H1 (cell line): ENCODE results near the gene KCNJ12. TPM values are rescaled to one million over a fixed set of nuclear protein-coding genes. Genes with fewer than 3 reads are reported as not detected.
"Not testable (repeated sequence)": the region's sequence is repeated elsewhere in the genome, so short reads cannot be mapped to it uniquely, and the experiment has no call there.

Experiments used
- CTCF ChIA-PET: fragments of 300-600 bp; sonication (Branson Sonifier 250); formaldehyde crosslinking; loops from one replicate; lab custom pipeline; 2021; ENCODE audit not compliant: partially characterized antibody; lab: Charles Lee
- POLR2A ChIA-PET: fragments of 300-600 bp; sonication (Branson Sonifier 250); formaldehyde crosslinking; loops from one replicate; lab custom pipeline; 2021; ENCODE audit warnings: inconsistent platforms; ENCODE audit not compliant: partially characterized antibody; lab: Charles Lee
- DNase-seq, 2 experiments: peaks; one replicate each; pipeline versions ENCODE4 v3.0.0 to v3.0.0-alpha.2; 2010 to 2022; ENCODE audit warnings: low spot score in 2 of 2, low read depth in 1 of 2, mixed read lengths in 1 of 2
- FAIRE-seq: peaks from 2 replicates; lab custom pipeline; 2011; peaks lifted over from hg19 to GRCh38; lab: Jason Lieb, UNC
- H2AFZ ChIP-seq: 2 replicates; pipeline ENCODE4 v1.8.1; 2012; ENCODE audit warnings: low read length, inconsistent platforms
- H2AK5ac ChIP-seq: 2 replicates; pipeline ENCODE4 v1.6.1; 2013; ENCODE audit warnings: low read depth, low read length
- H2BK120ac ChIP-seq: replicated peaks from 2 replicates; pipeline ENCODE3; 2013; ENCODE audit warnings: low read depth, low read length, inconsistent platforms
- H2BK12ac ChIP-seq: 2 replicates; pipeline ENCODE4 v1.6.1; 2013; ENCODE audit warnings: low read depth, low read length
- H2BK15ac ChIP-seq: 2 replicates; pipeline ENCODE4 v1.6.1; 2013; ENCODE audit warnings: low read length
- H2BK20ac ChIP-seq: 2 replicates; pipeline ENCODE4 v1.6.1; 2013; ENCODE audit warnings: low read length
- H2BK5ac ChIP-seq: 2 replicates; pipeline ENCODE4 v1.6.1; 2013; ENCODE audit warnings: low read depth, low read length
- H3K14ac ChIP-seq: 2 replicates; pipeline ENCODE4 v1.6.1; 2013; ENCODE audit warnings: inconsistent platforms; ENCODE audit not compliant: insufficient read length
- H3K18ac ChIP-seq: 2 replicates; pipeline ENCODE4 v1.6.1; 2013; ENCODE audit warnings: low read length; ENCODE audit errors: extremely low read depth
- H3K23ac ChIP-seq: 2 replicates; pipeline ENCODE4 v1.6.1; 2013; ENCODE audit warnings: inconsistent platforms; ENCODE audit not compliant: insufficient read length
- H3K23me2 ChIP-seq: 2 replicates; pipeline ENCODE4 v1.6.1; 2013; ENCODE audit warnings: low read depth, low read length
- H3K27ac ChIP-seq: 2 replicates; pipeline ENCODE4 v1.6.1; 2011; ENCODE audit warnings: low read depth, low read length, inconsistent platforms
- H3K27me3 ChIP-seq, 4 experiments: replicated peaks in 1 of 4; 1 replicate in 1 of 4; 2 replicates in 3 of 4; pipeline versions ENCODE4 v1.6.1 to v1.8.1; 2011 to 2013; ENCODE audit warnings: low read length in 3 of 4, mild to moderate bottlenecking in 3 of 4, inconsistent platforms in 2 of 4, mixed read lengths in 2 of 4, moderate library complexity in 1 of 4; ENCODE audit not compliant: control insufficient read depth in 3 of 4, insufficient read depth in 3 of 4; ENCODE audit errors: extremely low read depth in 1 of 4
- H3K36me3 ChIP-seq, 4 experiments: 2 replicates each; pipeline versions ENCODE4 v1.6.1 to v1.8.1; 2011 to 2013; ENCODE audit warnings: mild to moderate bottlenecking in 4 of 4, low read length in 3 of 4, moderate library complexity in 2 of 4, control low read depth in 1 of 4, inconsistent platforms in 1 of 4; ENCODE audit not compliant: insufficient read depth in 4 of 4, control insufficient read depth in 2 of 4
- H3K4ac ChIP-seq: replicated peaks from 2 replicates; pipeline ENCODE3; 2013; ENCODE audit warnings: low read length, low read depth, mixed read lengths, inconsistent platforms; ENCODE audit not compliant: insufficient read length
- H3K4me1 ChIP-seq, 4 experiments: replicated peaks in 1 of 4; 1 replicate in 1 of 4; 2 replicates in 3 of 4; pipeline versions ENCODE4 v1.6.1 to v1.8.1; 2011 to 2013; ENCODE audit warnings: low read length in 3 of 4, inconsistent platforms in 2 of 4, mixed read lengths in 1 of 4; ENCODE audit not compliant: insufficient read depth in 4 of 4, control insufficient read depth in 3 of 4
- H3K4me2 ChIP-seq, 2 experiments: 2 replicates each; pipeline versions ENCODE4 v1.6.1 to v1.8.1; 2011 to 2013; ENCODE audit warnings: low read depth in 2 of 2, low read length in 2 of 2, control low read depth in 1 of 2, inconsistent platforms in 1 of 2, mild to moderate bottlenecking in 1 of 2; ENCODE audit not compliant: insufficient read depth in 1 of 2
- H3K4me3 ChIP-seq, 4 experiments: fragments of 200-600, 300-600 bp in 1 of 4; sonication (generic), shearing (Covaris generic), sonication (Bioruptor Twin) in 1 of 4; 2 replicates each; pipeline versions ENCODE4 v1.5.1 to v1.8.1; 2011 to 2016; ENCODE audit warnings: low read length in 4 of 4, low read depth in 3 of 4, control low read depth in 2 of 4, inconsistent platforms in 2 of 4, mild to moderate bottlenecking in 2 of 4, mixed read lengths in 1 of 4, moderate library complexity in 1 of 4; ENCODE audit not compliant: insufficient read depth in 2 of 4; ENCODE audit errors: extremely low read depth in 1 of 4
- H3K56ac ChIP-seq: replicated peaks from 2 replicates; pipeline ENCODE3; 2013; ENCODE audit warnings: low read depth, mild to moderate bottlenecking, mixed read lengths, low read length, inconsistent platforms; ENCODE audit not compliant: insufficient read length
- H3K79me1 ChIP-seq: 2 replicates; pipeline ENCODE4 v1.6.1; 2013; ENCODE audit warnings: low read depth, low read length, control low read depth
- H3K79me2 ChIP-seq, 2 experiments: 2 replicates each; pipeline versions ENCODE4 v1.6.1 to v1.8.1; 2012 to 2013; ENCODE audit warnings: low read length in 2 of 2, mild to moderate bottlenecking in 2 of 2, inconsistent platforms in 1 of 2; ENCODE audit not compliant: insufficient read depth in 2 of 2, control insufficient read depth in 1 of 2
- H3K9ac ChIP-seq, 4 experiments: replicated peaks in 1 of 4; 1 replicate in 1 of 4; 2 replicates in 3 of 4; pipeline versions ENCODE4 v1.6.1 to v1.8.1; 2011 to 2013; ENCODE audit warnings: low read depth in 3 of 4, low read length in 3 of 4, control low read depth in 2 of 4, mild to moderate bottlenecking in 2 of 4, moderate library complexity in 2 of 4, inconsistent platforms in 1 of 4; ENCODE audit errors: extremely low read depth in 1 of 4
- H3K9me3 ChIP-seq, 2 experiments: 2 replicates each; pipeline versions ENCODE4 v1.6.1 to v1.8.1; 2012 to 2013; ENCODE audit warnings: mild to moderate bottlenecking in 2 of 2, moderate library complexity in 2 of 2, control low read depth in 1 of 2, inconsistent platforms in 1 of 2, low read depth in 1 of 2, low read length in 1 of 2, mixed read lengths in 1 of 2; ENCODE audit not compliant: insufficient read depth in 2 of 2
- H4K20me1 ChIP-seq, 2 experiments: replicated peaks in 1 of 2; 2 replicates each; pipeline versions ENCODE3 to v1.8.1; 2011 to 2013; ENCODE audit warnings: inconsistent platforms in 2 of 2, low read length in 2 of 2, mild to moderate bottlenecking in 1 of 2; ENCODE audit not compliant: insufficient read depth in 2 of 2, control insufficient read depth in 1 of 2
- H4K5ac ChIP-seq: 2 replicates; pipeline ENCODE4 v1.6.1; 2013; ENCODE audit warnings: low read length, low read depth, mixed read lengths, inconsistent platforms; ENCODE audit not compliant: insufficient read length
- H4K8ac ChIP-seq: 2 replicates; pipeline ENCODE4 v1.8.0; 2013; ENCODE audit warnings: mild to moderate bottlenecking, moderate library complexity, low read length, inconsistent platforms; ENCODE audit not compliant: insufficient read depth; ENCODE audit errors: extremely low read depth
- H4K91ac ChIP-seq: replicated peaks from 2 replicates; pipeline ENCODE3; 2013; ENCODE audit warnings: low read length, mixed read lengths, inconsistent platforms; ENCODE audit not compliant: insufficient read length
- WGBS, 2 experiments: shearing (Covaris generic) in 1 of 2; methylation state at CpG; one replicate each; pipeline versions ENCODE4 v1.1.6 to v1.1.7; 2013 to 2015; ENCODE audit warnings: low lambda C conversion rate in 2 of 2, mixed read lengths in 2 of 2, inconsistent platforms in 1 of 2, low coverage in 1 of 2, missing lambda C conversion rate in 1 of 2; ENCODE audit not compliant: insufficient replicate concordance in 2 of 2, insufficient coverage in 1 of 2, insufficient read length in 1 of 2; ENCODE audit errors: extremely low coverage in 1 of 2, missing lambda C conversion rate in 1 of 2; 5-methylcytosine and 5-hydroxymethylcytosine counted together
- polyA plus RNA-seq, 7 experiments: library from polyadenylated mRNA; depleted of rRNA in 3 of 7; stranded (reverse) in 5 of 7; unstranded in 2 of 7; fragments of >200 nt in 5 of 7; fragments of 200-250 nt in 2 of 7; gene quantifications; 1 replicate in 5 of 7; 2 replicates in 1 of 7; 4 replicates in 1 of 7; pipeline versions ENCODE4 v1.2.1 to v1.2.3, GENCODE V29; 2011 to 2013; ENCODE audit warnings: missing spikeins in 2 of 7, mixed read lengths in 2 of 7
- total RNA-seq: library from RNA; stranded (reverse); fragmentation: NEBNext Ultra II Directional; extraction: Animal tissue kit (Norgen Biotek cat#: 25700); gene quantifications from 2 replicates; pipeline ENCODE4 v1.2.1, GENCODE V29; 2021

Gene KCNJ12
- total and polyA plus RNA-seq, 2 of the 8 experiments (the other 6 are each of a cell fraction or from before 2014, with no cell fraction given) = 1.2 to 1.5 TPM

- H4K8ac ChIP-seq, H3K4me2 ChIP-seq, H2AFZ ChIP-seq, H2BK12ac ChIP-seq, H3K79me2 ChIP-seq, H4K91ac ChIP-seq, H3K23me2 ChIP-seq, H3K4me1 ChIP-seq, H2BK5ac ChIP-seq, H3K18ac ChIP-seq, H2BK120ac ChIP-seq, H3K23ac ChIP-seq, H4K5ac ChIP-seq, H2AK5ac ChIP-seq, H3K14ac ChIP-seq, H3K79me1 ChIP-seq, H4K20me1 ChIP-seq, H3K4ac ChIP-seq, H3K4me3 ChIP-seq, H3K9me3 ChIP-seq, H3K27me3 ChIP-seq, H3K56ac ChIP-seq, H3K36me3 ChIP-seq, H3K9ac ChIP-seq, H3K27ac ChIP-seq, POLR2A ChIA-PET, FAIRE-seq, DNase-seq, H2BK15ac ChIP-seq, H2BK20ac ChIP-seq: not testable (repeated sequence)
- CTCF ChIA-PET = interaction anchor here (1.0 kb wide), 1 partner anchor 45 kb away, joined by 3 read pairs; no protein-coding TSS in a partner anchor
- whole genome bisulfite sequencing, 2 experiments = 72% methylated on average over 2 of the region's 2 CpGs; no CpG with 5 or more reads in 1 of the 2 experiments
Measured at GRCh38 chr17:21434976-21435375, 58.8 kb downstream of the KCNJ12 start.

GRCh38 chr17:21436481-21436880 is 60.3 kb downstream of the KCNJ12 start:
- DNase-seq, H2BK12ac ChIP-seq, H3K23ac ChIP-seq, H4K20me1 ChIP-seq, H3K36me3 ChIP-seq, H3K27ac ChIP-seq, H3K9me3 ChIP-seq, H2AFZ ChIP-seq, H4K5ac ChIP-seq, H3K79me2 ChIP-seq, FAIRE-seq, H3K9ac ChIP-seq, POLR2A ChIA-PET, H3K27me3 ChIP-seq, H2BK120ac ChIP-seq, CTCF ChIA-PET, H2BK20ac ChIP-seq, H3K4me3 ChIP-seq, H3K4me2 ChIP-seq, H2BK5ac ChIP-seq, H4K91ac ChIP-seq, H3K4ac ChIP-seq, H3K23me2 ChIP-seq, H3K56ac ChIP-seq, H2AK5ac ChIP-seq, H3K79me1 ChIP-seq, H2BK15ac ChIP-seq, H3K14ac ChIP-seq, H3K18ac ChIP-seq, H3K4me1 ChIP-seq, H4K8ac ChIP-seq: not testable (repeated sequence)
- 69% methylated on average over 7 of the region's 7 CpGs; no CpG with 5 or more reads in 1 of the 2 experiments for WGBS, 2 experiments
